HCT116 (cell line): ENCODE data around the gene IRAK2.

ENCODE experiments used
- POLR2A ChIP-seq: IDR thresholded peaks from 2 replicates; pipeline ENCODE4 v1.7.0; 2011; ENCODE audit warnings: borderline replicate concordance; ENCODE audit not compliant: insufficient read depth, insufficient read length; ENCODE audit errors: extremely low read depth
- SP1 ChIP-seq: IDR thresholded peaks from 2 replicates; pipeline ENCODE4 v1.6.1; 2012; ENCODE audit warnings: low read depth
- YY1 ChIP-seq: IDR thresholded peaks from 2 replicates; pipeline ENCODE4 v1.6.1; 2011; ENCODE audit warnings: low read length, low read depth, moderate library complexity, mild to moderate bottlenecking; ENCODE audit not compliant: insufficient replicate concordance; ENCODE audit errors: extremely low read depth
- TF ChIP-seq, protein P1 (sequence below): IDR thresholded peaks from 2 replicates; pipeline ENCODE4 v1.6.1; 2012; ENCODE audit warnings: low read depth

GRCh38 chr3:10242182-10243065 lies 77.7 kb downstream of the IRAK2 start:
- TF ChIP-seq POLR2A: no peak
- no peak for TF ChIP-seq SP1
- TF ChIP-seq, protein P1, sequence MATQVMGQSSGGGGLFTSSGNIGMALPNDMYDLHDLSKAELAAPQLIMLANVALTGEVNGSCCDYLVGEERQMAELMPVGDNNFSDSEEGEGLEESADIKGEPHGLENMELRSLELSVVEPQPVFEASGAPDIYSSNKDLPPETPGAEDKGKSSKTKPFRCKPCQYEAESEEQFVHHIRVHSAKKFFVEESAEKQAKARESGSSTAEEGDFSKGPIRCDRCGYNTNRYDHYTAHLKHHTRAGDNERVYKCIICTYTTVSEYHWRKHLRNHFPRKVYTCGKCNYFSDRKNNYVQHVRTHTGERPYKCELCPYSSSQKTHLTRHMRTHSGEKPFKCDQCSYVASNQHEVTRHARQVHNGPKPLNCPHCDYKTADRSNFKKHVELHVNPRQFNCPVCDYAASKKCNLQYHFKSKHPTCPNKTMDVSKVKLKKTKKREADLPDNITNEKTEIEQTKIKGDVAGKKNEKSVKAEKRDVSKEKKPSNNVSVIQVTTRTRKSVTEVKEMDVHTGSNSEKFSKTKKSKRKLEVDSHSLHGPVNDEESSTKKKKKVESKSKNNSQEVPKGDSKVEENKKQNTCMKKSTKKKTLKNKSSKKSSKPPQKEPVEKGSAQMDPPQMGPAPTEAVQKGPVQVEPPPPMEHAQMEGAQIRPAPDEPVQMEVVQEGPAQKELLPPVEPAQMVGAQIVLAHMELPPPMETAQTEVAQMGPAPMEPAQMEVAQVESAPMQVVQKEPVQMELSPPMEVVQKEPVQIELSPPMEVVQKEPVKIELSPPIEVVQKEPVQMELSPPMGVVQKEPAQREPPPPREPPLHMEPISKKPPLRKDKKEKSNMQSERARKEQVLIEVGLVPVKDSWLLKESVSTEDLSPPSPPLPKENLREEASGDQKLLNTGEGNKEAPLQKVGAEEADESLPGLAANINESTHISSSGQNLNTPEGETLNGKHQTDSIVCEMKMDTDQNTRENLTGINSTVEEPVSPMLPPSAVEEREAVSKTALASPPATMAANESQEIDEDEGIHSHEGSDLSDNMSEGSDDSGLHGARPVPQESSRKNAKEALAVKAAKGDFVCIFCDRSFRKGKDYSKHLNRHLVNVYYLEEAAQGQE: no peak
- TF ChIP-seq YY1: no peak
